ENCODE data around the gene SLC6A8. TPM values are rescaled to one million over a fixed set of nuclear protein-coding genes. Genes with fewer than 3 reads are reported as not detected.

The SLC6A8 gene
- polyA plus RNA-seq, 2 of the 4 experiments (the other 2 are of a cell fraction), result 2.0 to 6.1 TPM

- Histone ChIP-seq H3K27ac (peak overlapping the region; percentile 65 to 88), H3K4me1 (peaks cover 31% of the 10 kb centered on the region; the same call in 2 of the 3 replicates), H3K4me2 (peak overlapping the region; percentile 96), H3K9me3 (no peaks in the 10 kb centered on the region), H3K4me3 (peak overlapping the region; percentile 59)
- FAIRE-seq (no peak), DNase-seq (ENCODE audit: low read depth in 1 of 2, low spot score in 1 of 2) (peak; percentile 43 to 44), ATAC-seq (peak; percentile 58 to 61; a peak in 5 of 6 replicates)
- ChIA-PET POLR2A (no interaction called here), CTCF (interaction anchor here (0.6 to 5.3 kb wide), 29 partner anchors 8 to 104 kb away, joined by 3 to 58 read pairs (median 4); partner anchors contain the start of genes CCNQ and PNCK)
- 0% methylated on average over 4 of the region's 84 CpGs for WGBS (ENCODE audit: missing lambda C conversion rate)
- TF ChIP-seq CBX8 (IDR thresholded peaks at IDR 0.05), result 0 out of 2 replicates have a peak, but pooled peaks have one; percentile 42
- TF ChIP-seq ZFP36 (IDR thresholded peaks at IDR 0.05; ENCODE audit: borderline replicate concordance, partially characterized antibody), result no peak
- TF ChIP-seq EP300 (IDR thresholded peaks at IDR 0.05), result no peak
- TF ChIP-seq RARB (CRISPR knock-in tag; IDR thresholded peaks at IDR 0.05), result no peak
- TF ChIP-seq HEYL (CRISPR knock-in tag; IDR thresholded peaks at IDR 0.05), result no peak
- TF ChIP-seq HDAC2 (IDR thresholded peaks at IDR 0.05), result no peak
- TF ChIP-seq ELK1 (IDR thresholded peaks at IDR 0.05; ENCODE audit: low read depth, low read length), result no peak
- peak; percentile 45; the same call in 1 of the 2 replicates for TF ChIP-seq REST (IDR thresholded peaks at IDR 0.05)
- peak; percentile 78 for TF ChIP-seq E2F6 (IDR thresholded peaks at IDR 0.05; ENCODE audit: borderline replicate concordance, low read depth)
- TF ChIP-seq MAX (IDR thresholded peaks at IDR 0.05), result peak; percentile 43
- no peak for TF ChIP-seq CHD2 (IDR thresholded peaks at IDR 0.05; ENCODE audit: low read length, partially characterized antibody)
- no peak for TF ChIP-seq GATA3 (IDR thresholded peaks at IDR 0.05; ENCODE audit: borderline replicate concordance)
- no peak for TF ChIP-seq FOXS1 (CRISPR knock-in tag; IDR thresholded peaks at IDR 0.05)
- TF ChIP-seq NFE2L2 (conservative IDR thresholded peaks at IDR 0.05; ENCODE audit: low read length), result no peak
- TF ChIP-seq CTCF (IDR thresholded peaks at IDR 0.05), result peak; percentile 58
- no peak for TF ChIP-seq BHLHE40 (IDR thresholded peaks at IDR 0.05; ENCODE audit: low read depth, low read length)
- 0 out of 2 replicates have a peak, but pooled peaks have one; percentile 27 for TF ChIP-seq MYC (IDR thresholded peaks at IDR 0.05; ENCODE audit: borderline replicate concordance, low read length)
These were observed 44.0 kb upstream of the SLC6A8 start for GRCh38 chrX:153643431-153644351.

Data from A549 (cell line).